ENCODE measurements around the gene ANKRD55. TPM values are rescaled to one million over a fixed set of nuclear protein-coding genes. Genes with fewer than 3 reads are reported as not detected.

Gene ANKRD55
- total RNA-seq, 1 experiment from 2014 or later: not detected

GRCh38 chr5:56090793-56091460 is 142.2 kb downstream of the ANKRD55 start:
- ChIA-PET CTCF (interaction anchor here (0.6 kb wide), 1 partner anchor 739 kb away, joined by 5 read pairs; no protein-coding TSS in a partner anchor), POLR2A (ENCODE audit: unreplicated experiment) (no interaction called here)
- BruUV-seq (replicated peaks): no TSS peak
- TF ChIP-seq EZH2 (IDR thresholded peaks at IDR 0.05; ENCODE audit: low read depth) (no peak), CTCF (conservative IDR thresholded peaks at IDR 0.05) (no peak)
- Histone ChIP-seq H3K27me3 (ENCODE audit: insufficient read depth, low read depth) (no peaks in the 10 kb centered on the region), H3K4me2 (no peak overlapping the region), H3K79me2 (ENCODE audit: low read depth) (no peaks in the 10 kb centered on the region), H2AFZ (no peak overlapping the region), H3K4me3 (no peak overlapping the region), H3K9me2 (ENCODE audit: insufficient read depth) (no peaks in the 10 kb centered on the region), H3K36me3 (ENCODE audit: low read depth) (no peaks in the 10 kb centered on the region), H3F3A (ENCODE audit: insufficient read depth, low read depth) (peaks cover 20% of the 10 kb centered on the region), H3K4me1 (replicated peaks; ENCODE audit: insufficient read depth) (peaks cover 24% of the 10 kb centered on the region), H3K27ac (no peak overlapping the region), H3K9me3 (ENCODE audit: insufficient read depth, low read depth) (no peaks in the 10 kb centered on the region), H4K20me1 (ENCODE audit: insufficient read depth) (no peaks in the 10 kb centered on the region)
- intact Hi-C loops (cut with micrococcal nuclease; ENCODE audit: unreplicated experiment): no loop called here
- DNase-seq: no peak

- H3F3A ChIP-seq (ENCODE audit: insufficient read depth, low read depth): peaks cover 20% of the 10 kb centered on the region
- no TSS peak for BruUV-seq (replicated peaks)
- H3K9me3 ChIP-seq (ENCODE audit: insufficient read depth, low read depth): no peaks in the 10 kb centered on the region
- no peaks in the 10 kb centered on the region for H3K36me3 ChIP-seq (ENCODE audit: low read depth)
- peak overlapping the region; percentile 11; the same call in 1 of the 2 replicates for H2AFZ ChIP-seq
- ChIA-PET CTCF (interaction anchor here (0.9 kb wide), 1 partner anchor 31 kb away, joined by 17 read pairs; no protein-coding TSS in a partner anchor), POLR2A (ENCODE audit: unreplicated experiment) (interaction anchor here (0.7 kb wide), 1 partner anchor 83 kb away, joined by 3 read pairs; no protein-coding TSS in a partner anchor)
- H3K79me2 ChIP-seq (ENCODE audit: low read depth): no peaks in the 10 kb centered on the region
- intact Hi-C loops (cut with micrococcal nuclease; ENCODE audit: unreplicated experiment): no loop called here
- no peaks in the 10 kb centered on the region for H4K20me1 ChIP-seq (ENCODE audit: insufficient read depth)
- no peak overlapping the region for H3K4me3 ChIP-seq
- H3K4me1 ChIP-seq (replicated peaks; ENCODE audit: insufficient read depth): peaks cover 24% of the 10 kb centered on the region
- H3K9me2 ChIP-seq (ENCODE audit: insufficient read depth): no peaks in the 10 kb centered on the region
- H3K4me2 ChIP-seq: peak overlapping the region; percentile 46
- TF ChIP-seq CTCF (conservative IDR thresholded peaks at IDR 0.05) (no peak), EZH2 (IDR thresholded peaks at IDR 0.05; ENCODE audit: low read depth) (no peak)
- DNase-seq: peak; percentile 40 to 82
- peak overlapping the region; percentile 80 for H3K27ac ChIP-seq
- no peaks in the 10 kb centered on the region for H3K27me3 ChIP-seq (ENCODE audit: insufficient read depth, low read depth)
Measured at GRCh38 chr5:56088967-56089829, 143.9 kb downstream of the ANKRD55 start.

GRCh38 chr5:56088431-56088949 is 144.6 kb downstream of the ANKRD55 start:
- BruUV-seq (replicated peaks): no TSS peak
- Histone ChIP-seq H2AFZ (no peak overlapping the region), H3K27ac (no peak overlapping the region)

More at GRCh38 chr5:56088431-56088949, 144.6 kb downstream of the ANKRD55 start:
- intact Hi-C loops (cut with micrococcal nuclease; ENCODE audit: unreplicated experiment): no loop called here
- Histone ChIP-seq H3K4me3 (no peak overlapping the region), H3F3A (ENCODE audit: insufficient read depth, low read depth) (peaks cover 20% of the 10 kb centered on the region), H3K4me1 (replicated peaks; ENCODE audit: insufficient read depth) (peaks cover 24% of the 10 kb centered on the region), H3K27me3 (ENCODE audit: insufficient read depth, low read depth) (no peaks in the 10 kb centered on the region), H3K9me3 (ENCODE audit: insufficient read depth, low read depth) (no peaks in the 10 kb centered on the region), H3K79me2 (ENCODE audit: low read depth) (no peaks in the 10 kb centered on the region), H3K36me3 (ENCODE audit: low read depth) (no peaks in the 10 kb centered on the region), H3K4me2 (peak overlapping the region; percentile 46), H3K9me2 (ENCODE audit: insufficient read depth) (no peaks in the 10 kb centered on the region), H4K20me1 (ENCODE audit: insufficient read depth) (no peaks in the 10 kb centered on the region)
- TF ChIP-seq CTCF (conservative IDR thresholded peaks at IDR 0.05) (no peak), EZH2 (IDR thresholded peaks at IDR 0.05; ENCODE audit: low read depth) (no peak)
- ChIA-PET CTCF (no interaction called here), POLR2A (ENCODE audit: unreplicated experiment) (no interaction called here)
- DNase-seq: no peak

Data from PC-9 (cell line).